Endothelial cell (in vitro differentiated cells): ENCODE results near the gene TANK. TPM values are rescaled to one million over a fixed set of nuclear protein-coding genes. Genes with fewer than 3 reads are reported as not detected.

Experiments used
- DNase-seq: peaks from one replicate; pipeline ENCODE4 v3.0.0; 2021; ENCODE audit warnings: low spot score
- H3K27ac Mint-ChIP-seq: one replicate; pipeline ENCODE4 v1.8.0; 2021; ENCODE audit warnings: mixed read lengths, inconsistent platforms; ENCODE audit not compliant: unreplicated experiment
- H3K27me3 Mint-ChIP-seq: one replicate; pipeline ENCODE4 v1.8.0; 2021; ENCODE audit warnings: mild to moderate bottlenecking, moderate library complexity, mixed read lengths, inconsistent platforms; ENCODE audit not compliant: unreplicated experiment
- H3K36me3 Mint-ChIP-seq: one replicate; pipeline ENCODE4 v1.8.0; 2021; ENCODE audit warnings: mild to moderate bottlenecking, low read depth, mixed read lengths, inconsistent platforms; ENCODE audit not compliant: unreplicated experiment
- H3K4me1 Mint-ChIP-seq: one replicate; pipeline ENCODE4 v1.8.0; 2021; ENCODE audit warnings: mild to moderate bottlenecking, mixed read lengths, inconsistent platforms; ENCODE audit not compliant: unreplicated experiment
- H3K4me3 Mint-ChIP-seq: one replicate; pipeline ENCODE4 v1.8.0; 2021; ENCODE audit warnings: mild to moderate bottlenecking, mixed read lengths, inconsistent platforms; ENCODE audit not compliant: unreplicated experiment
- H3K9me3 Mint-ChIP-seq: one replicate; pipeline ENCODE4 v1.8.0; 2021; ENCODE audit warnings: mixed read lengths, inconsistent platforms; ENCODE audit not compliant: unreplicated experiment
- CTCF ChIP-seq: fragments of 200-600 bp; sonication (generic); IDR thresholded peaks from one replicate; pipeline ENCODE4 v1.5.0; 2021; ENCODE audit warnings: antibody characterized with exemption; ENCODE audit not compliant: unreplicated experiment
- total RNA-seq: library from RNA; stranded (reverse); fragmentation: NEBNext Ultra II Directional; extraction: Animal tissue kit (Norgen Biotek cat#: 25700); gene quantifications from one replicate; pipeline ENCODE4 v1.2.1, GENCODE V29; 2021; ENCODE audit not compliant: unreplicated experiment

Gene TANK
- total RNA-seq, 1 donor from 2014 or later, result 40.8 TPM

GRCh38 chr2:161115205-161115604, 45.0 kb upstream of the TANK start:
- Mint-ChIP-seq H3K36me3 (no peaks in the 10 kb centered on the region), H3K4me1 (no peaks in the 10 kb centered on the region), H3K4me3 (no peak overlapping the region), H3K27ac (no peak overlapping the region), H3K27me3 (no peaks in the 10 kb centered on the region), H3K9me3 (no peaks in the 10 kb centered on the region)
- no peak for DNase-seq
- TF ChIP-seq CTCF, result no peak

- Mint-ChIP-seq H3K27ac (no peak overlapping the region), H3K4me3 (no peak overlapping the region), H3K27me3 (no peaks in the 10 kb centered on the region), H3K9me3 (no peaks in the 10 kb centered on the region), H3K36me3 (no peaks in the 10 kb centered on the region), H3K4me1 (no peaks in the 10 kb centered on the region)
- DNase-seq, result no peak
- TF ChIP-seq CTCF, result no peak
Measured at GRCh38 chr2:161115605-161116380, 44.4 kb upstream of the TANK start.

GRCh38 chr2:161116509-161116908, 43.7 kb upstream of the TANK start:
- no peaks in the 10 kb centered on the region for H3K27me3 Mint-ChIP-seq
- H3K4me1 Mint-ChIP-seq, result no peaks in the 10 kb centered on the region
- no peaks in the 10 kb centered on the region for H3K9me3 Mint-ChIP-seq
- no peak overlapping the region for H3K27ac Mint-ChIP-seq
- no peak for DNase-seq
- no peaks in the 10 kb centered on the region for H3K36me3 Mint-ChIP-seq
- TF ChIP-seq CTCF, result no peak
- H3K4me3 Mint-ChIP-seq, result no peak overlapping the region

GRCh38 chr2:161117506-161117905, 42.7 kb upstream of the TANK start:
- H3K27ac Mint-ChIP-seq, result no peak overlapping the region
- no peak for TF ChIP-seq CTCF
- no peak for DNase-seq
- no peak overlapping the region for H3K4me3 Mint-ChIP-seq
- H3K9me3 Mint-ChIP-seq, result no peaks in the 10 kb centered on the region
- no peaks in the 10 kb centered on the region for H3K27me3 Mint-ChIP-seq
- H3K4me1 Mint-ChIP-seq, result no peaks in the 10 kb centered on the region
- H3K36me3 Mint-ChIP-seq, result no peaks in the 10 kb centered on the region

GRCh38 chr2:161118722-161119121, 41.5 kb upstream of the TANK start:
- H3K27me3 Mint-ChIP-seq, result no peaks in the 10 kb centered on the region
- H3K27ac Mint-ChIP-seq, result no peak overlapping the region
- no peak for TF ChIP-seq CTCF
- no peaks in the 10 kb centered on the region for H3K36me3 Mint-ChIP-seq
- H3K4me1 Mint-ChIP-seq, result peaks cover 3% of the 10 kb centered on the region
- H3K4me3 Mint-ChIP-seq, result no peak overlapping the region
- H3K9me3 Mint-ChIP-seq, result no peaks in the 10 kb centered on the region
- no peak for DNase-seq
